RWPE2 (cell line): ENCODE results near the gene TINCR.

ENCODE experiments used
- ATAC-seq: fragments of 200-7000 bp; cut with Tn5 transposase; 3 replicates; pipeline ENCODE4 v1.9.1; 2021; ENCODE audit warnings: low read depth
- DNase-seq: peaks from one replicate; pipeline ENCODE4 v3.0.0-alpha.2; 2020; ENCODE audit warnings: low spot score
- H3K27ac ChIP-seq: fragments of 450-650 bp; 2 replicates; pipeline ENCODE4 v1.5.1; 2017; ENCODE audit warnings: mild to moderate bottlenecking; ENCODE audit not compliant: poor library complexity, severe bottlenecking
- H3K27me3 ChIP-seq: fragments of 250-450 bp; sonication (Bioruptor Pico); 2 replicates; pipeline ENCODE4 v1.5.1; 2021; ENCODE audit warnings: mild to moderate bottlenecking, moderate library complexity; ENCODE audit not compliant: insufficient read depth, poor library complexity, severe bottlenecking
- H3K36me3 ChIP-seq: fragments of 250-450 bp; sonication (Bioruptor Pico); 2 replicates; pipeline ENCODE4 v1.5.1; 2020; ENCODE audit warnings: low read depth, mild to moderate bottlenecking, moderate library complexity
- H3K4me1 ChIP-seq: fragments of 250-450 bp; sonication (Bioruptor Pico); 2 replicates; pipeline ENCODE4 v1.5.1; 2021; ENCODE audit warnings: mild to moderate bottlenecking, moderate library complexity; ENCODE audit not compliant: insufficient read depth, poor library complexity, severe bottlenecking
- H3K4me3 ChIP-seq: fragments of 250-450 bp; sonication (Bioruptor Pico); 2 replicates; pipeline ENCODE4 v1.5.1; 2021; ENCODE audit warnings: mild to moderate bottlenecking, moderate library complexity; ENCODE audit not compliant: severe bottlenecking
- H3K9me3 ChIP-seq: fragments of 250-450 bp; sonication (Bioruptor Pico); 2 replicates; pipeline ENCODE4 v1.5.1; 2021; ENCODE audit warnings: mild to moderate bottlenecking, moderate library complexity; ENCODE audit not compliant: severe bottlenecking
- TF ChIP-seq, protein P1 (sequence below): fragments of 450-650 bp; IDR thresholded peaks from one replicate; pipeline ENCODE4 v1.5.1; 2017; ENCODE audit warnings: mild to moderate bottlenecking, moderate library complexity; ENCODE audit not compliant: poor library complexity, severe bottlenecking

Gene TINCR

DNA sequence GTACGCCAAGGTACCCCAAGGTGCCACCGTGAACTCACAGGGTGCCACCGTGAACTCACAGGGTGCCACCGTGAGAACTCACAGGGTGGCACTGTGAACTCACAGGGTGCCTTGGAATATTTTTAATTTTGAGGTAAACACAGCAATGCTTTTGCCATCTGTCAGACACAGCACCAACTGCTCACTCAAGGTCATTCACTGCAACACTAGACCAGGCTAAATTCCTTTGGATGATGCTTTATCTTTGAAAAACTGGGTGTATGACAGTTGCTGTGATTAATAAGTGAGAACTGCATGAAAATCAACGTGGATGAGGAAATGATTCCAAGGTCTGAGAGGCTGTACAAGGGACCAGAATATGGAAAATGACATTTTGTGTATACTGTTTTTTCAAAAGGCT is 35.9 kb upstream of the TINCR start:
- no peak for ATAC-seq
- H3K4me3 ChIP-seq = no peak overlapping the region
- H3K27ac ChIP-seq = no peak overlapping the region
- TF ChIP-seq, protein P1, sequence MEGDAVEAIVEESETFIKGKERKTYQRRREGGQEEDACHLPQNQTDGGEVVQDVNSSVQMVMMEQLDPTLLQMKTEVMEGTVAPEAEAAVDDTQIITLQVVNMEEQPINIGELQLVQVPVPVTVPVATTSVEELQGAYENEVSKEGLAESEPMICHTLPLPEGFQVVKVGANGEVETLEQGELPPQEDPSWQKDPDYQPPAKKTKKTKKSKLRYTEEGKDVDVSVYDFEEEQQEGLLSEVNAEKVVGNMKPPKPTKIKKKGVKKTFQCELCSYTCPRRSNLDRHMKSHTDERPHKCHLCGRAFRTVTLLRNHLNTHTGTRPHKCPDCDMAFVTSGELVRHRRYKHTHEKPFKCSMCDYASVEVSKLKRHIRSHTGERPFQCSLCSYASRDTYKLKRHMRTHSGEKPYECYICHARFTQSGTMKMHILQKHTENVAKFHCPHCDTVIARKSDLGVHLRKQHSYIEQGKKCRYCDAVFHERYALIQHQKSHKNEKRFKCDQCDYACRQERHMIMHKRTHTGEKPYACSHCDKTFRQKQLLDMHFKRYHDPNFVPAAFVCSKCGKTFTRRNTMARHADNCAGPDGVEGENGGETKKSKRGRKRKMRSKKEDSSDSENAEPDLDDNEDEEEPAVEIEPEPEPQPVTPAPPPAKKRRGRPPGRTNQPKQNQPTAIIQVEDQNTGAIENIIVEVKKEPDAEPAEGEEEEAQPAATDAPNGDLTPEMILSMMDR = no peak
- no peaks in the 10 kb centered on the region for H3K4me1 ChIP-seq
- H3K27me3 ChIP-seq = no peaks in the 10 kb centered on the region
- no peak for DNase-seq
- peaks cover 95% of the 10 kb centered on the region for H3K36me3 ChIP-seq
- no peaks in the 10 kb centered on the region for H3K9me3 ChIP-seq

DNA sequence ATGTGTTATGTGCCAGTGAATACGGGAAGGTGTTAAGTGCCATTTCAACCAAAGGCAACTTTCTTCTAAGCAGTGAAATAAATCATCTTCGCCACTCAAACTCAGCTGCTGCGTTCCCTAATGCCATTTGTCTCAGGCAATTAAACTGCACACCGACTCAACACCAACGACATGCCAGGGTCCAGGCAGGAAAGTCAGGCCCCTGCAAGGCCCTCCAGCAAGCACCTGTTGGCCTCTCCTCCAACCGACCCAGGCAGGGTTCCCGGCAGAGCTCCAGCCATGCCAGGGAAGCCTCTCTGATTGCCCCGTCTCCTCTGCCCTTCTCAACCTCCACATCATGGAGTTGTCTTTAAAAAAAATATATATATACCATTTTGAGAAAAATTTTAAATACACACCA is 33.0 kb upstream of the TINCR start:
- Histone ChIP-seq H3K4me1 (no peaks in the 10 kb centered on the region), H3K36me3 (peaks cover 94% of the 10 kb centered on the region), H3K27ac (no peak overlapping the region), H3K9me3 (no peaks in the 10 kb centered on the region), H3K4me3 (no peak overlapping the region), H3K27me3 (no peaks in the 10 kb centered on the region)
- TF ChIP-seq, protein P1 = no peak
- ATAC-seq = no peak
- DNase-seq = no peak

DNA sequence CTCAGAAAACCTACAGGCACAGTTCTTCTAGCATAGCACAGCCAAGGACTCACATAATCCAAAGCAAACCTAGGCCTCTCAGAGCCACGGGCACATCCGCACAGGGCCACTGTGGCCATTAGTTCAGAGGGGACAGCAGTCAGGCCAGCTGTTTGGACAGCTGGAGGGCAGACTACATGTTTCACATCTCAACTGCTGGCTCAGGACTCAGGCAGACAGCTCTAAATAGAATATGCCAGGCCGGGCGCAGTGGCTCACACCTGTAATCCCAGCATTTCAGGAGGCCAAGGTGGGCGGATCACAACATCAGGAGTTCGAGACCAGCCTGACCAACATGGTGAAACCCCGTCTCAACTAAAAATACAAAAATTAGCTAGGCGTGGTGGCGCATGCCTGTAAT is 28.0 kb upstream of the TINCR start:
- Histone ChIP-seq H3K27ac (no peak overlapping the region), H3K9me3 (no peaks in the 10 kb centered on the region), H3K4me1 (no peaks in the 10 kb centered on the region), H3K36me3 (peaks cover 88% of the 10 kb centered on the region), H3K27me3 (no peaks in the 10 kb centered on the region), H3K4me3 (no peak overlapping the region)
- no peak for ATAC-seq
- DNase-seq = no peak
- TF ChIP-seq, protein P1 = no peak

DNA sequence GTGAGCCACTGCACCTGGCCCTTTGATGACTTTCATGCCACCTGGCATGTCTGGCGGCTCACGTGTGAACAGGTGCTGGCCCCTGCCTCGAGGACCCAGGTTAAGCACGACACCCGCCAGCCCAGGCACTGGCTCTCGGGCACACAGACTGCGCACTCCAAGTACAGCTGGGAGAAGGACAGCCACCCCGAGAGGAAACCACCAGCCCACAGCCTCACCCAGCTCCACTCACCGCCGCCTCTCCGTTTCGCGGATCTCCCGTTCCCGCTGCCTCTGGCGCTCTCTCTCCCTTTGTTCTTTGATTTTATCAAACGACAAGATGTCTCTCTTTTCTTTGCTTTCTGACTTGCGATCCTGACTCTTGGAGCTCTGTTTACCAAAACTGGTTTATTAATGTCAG is 27.4 kb upstream of the TINCR start:
- H3K27ac ChIP-seq = no peak overlapping the region
- H3K4me1 ChIP-seq = no peaks in the 10 kb centered on the region
- ATAC-seq = no peak
- H3K36me3 ChIP-seq = peaks cover 82% of the 10 kb centered on the region
- H3K9me3 ChIP-seq = no peaks in the 10 kb centered on the region
- TF ChIP-seq, protein P1 = no peak
- H3K4me3 ChIP-seq = no peak overlapping the region
- no peak for DNase-seq
- H3K27me3 ChIP-seq = no peaks in the 10 kb centered on the region

DNA sequence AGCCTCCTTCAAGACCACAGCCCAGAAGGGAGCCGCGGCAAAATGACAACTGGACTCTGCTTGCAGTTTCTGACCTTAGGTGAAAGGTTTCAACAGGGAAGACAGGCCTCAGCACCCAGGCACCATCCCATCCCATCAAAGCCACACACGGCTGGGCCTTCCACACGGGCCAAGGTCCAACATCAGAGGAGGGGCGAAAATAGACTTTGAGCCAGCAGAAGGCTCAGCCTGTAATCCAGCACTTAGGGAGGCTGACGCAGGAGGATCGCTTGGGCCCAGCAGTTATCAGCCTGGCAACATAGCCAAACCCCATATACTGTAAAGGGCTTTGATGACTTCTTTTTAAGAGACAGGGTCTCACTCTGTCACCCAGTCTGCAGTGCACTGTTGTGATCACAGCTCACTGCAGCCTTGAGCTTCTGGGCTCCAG is 26.8 kb upstream of the TINCR start:
- no peaks in the 10 kb centered on the region for H3K27me3 ChIP-seq
- H3K27ac ChIP-seq = no peak overlapping the region
- no peak for DNase-seq
- H3K36me3 ChIP-seq = peaks cover 76% of the 10 kb centered on the region
- no peaks in the 10 kb centered on the region for H3K4me1 ChIP-seq
- no peaks in the 10 kb centered on the region for H3K9me3 ChIP-seq
- ATAC-seq = no peak
- TF ChIP-seq, protein P1 = no peak
- no peak overlapping the region for H3K4me3 ChIP-seq
